Right cardiac atrium (tissue), 5 donors: ENCODE measurements around the gene PRKN. TPM values are rescaled to one million over a fixed set of nuclear protein-coding genes. Genes with fewer than 3 reads are reported as not detected.

Experiments used
- ATAC-seq, 2 donors: fragments of 200-7000 bp; cut with Tn5 transposase; one replicate each; pipeline versions ENCODE4 v1.8.0 to v1.9.1; 2020; ENCODE audit warnings: moderate library complexity in 2 of 2, mild to moderate bottlenecking in 1 of 2
- DNase-seq, 3 donors: peaks; one replicate each; pipeline ENCODE4 v3.0.0-alpha.2; 2020
- H3K27ac ChIP-seq: one replicate; pipeline ENCODE4 v1.5.1; 2013; ENCODE audit warnings: mild to moderate bottlenecking, low read length, control low read depth, moderate library complexity
- H3K27me3 ChIP-seq: one replicate; pipeline ENCODE4 v1.6.1; 2013; ENCODE audit not compliant: control insufficient read depth, insufficient read depth
- H3K4me1 ChIP-seq: one replicate; pipeline ENCODE4 v1.6.1; 2013; ENCODE audit warnings: low read length; ENCODE audit not compliant: control insufficient read depth, insufficient read depth
- H3K4me3 ChIP-seq: one replicate; pipeline ENCODE4 v1.5.1; 2013; ENCODE audit warnings: low read length, control low read depth
- H3K9me3 ChIP-seq: one replicate; pipeline ENCODE4 v1.6.1; 2013; ENCODE audit warnings: low read length; ENCODE audit not compliant: control insufficient read depth
- WGBS: extraction: QIAGEN DNeasy Blood & Tissue Kit; methylation state at CpG from one replicate; pipeline ENCODE4 v1.1.7; 2013; 5-methylcytosine and 5-hydroxymethylcytosine counted together
- intact Hi-C, 4 donors: fragments of 100-400 bp; cut with DNase I; formaldehyde crosslinking; loops; one replicate each; pipeline versions ENCODE4 v1.11.0 to v1.14.0; 2022 to 2023
- polyA plus RNA-seq: library from polyadenylated mRNA; stranded (reverse); fragments of 200-250 nt; gene quantifications from one replicate; pipeline ENCODE4 v1.2.3, GENCODE V29; 2013
- total RNA-seq, 4 donors: library from RNA; stranded (reverse); fragmentation: NEBNext Ultra II Directional; extraction: Animal tissue kit (Norgen Biotek cat#: 25700); gene quantifications; one replicate each; pipeline ENCODE4 v1.2.1, GENCODE V29; 2021
- donor health status: healthy with polysubstance abuse.
- donor health status: DM: no; HTN: yes; CAD: no.
- donor health status: DM: no; HTN: no; CAD: no.
- donor health status: DM: no; HTN: yes; CAD: no; lungs with severe emphysema.
- donor health status: DM: yes; HTN: yes; CAD: no.

The PRKN gene
- total and polyA plus RNA-seq, 5 donors: 9.6 to 33.0 (median 24.8) TPM

GRCh38 chr6:161676586-161676985 is 1051.0 kb downstream of the PRKN start:
- DNase-seq (no peak), ATAC-seq (no peak)
- WGBS: 97% methylated on average over 3 of the region's 3 CpGs
- Histone ChIP-seq H3K27ac (no peak overlapping the region), H3K4me1 (no peaks in the 10 kb centered on the region), H3K9me3 (no peaks in the 10 kb centered on the region), H3K4me3 (no peak overlapping the region), H3K27me3 (no peaks in the 10 kb centered on the region)
- intact Hi-C loops: no loop called here

GRCh38 chr6:161674930-161675682 is 1052.5 kb downstream of the PRKN start:
- 93% methylated on average over 10 of the region's 10 CpGs for WGBS
- Histone ChIP-seq H3K4me1 (no peaks in the 10 kb centered on the region), H3K9me3 (no peaks in the 10 kb centered on the region), H3K4me3 (no peak overlapping the region), H3K27me3 (no peaks in the 10 kb centered on the region), H3K27ac (no peak overlapping the region)
- DNase-seq (no peak), ATAC-seq (no peak)
- intact Hi-C loops: no loop called here

DNA sequence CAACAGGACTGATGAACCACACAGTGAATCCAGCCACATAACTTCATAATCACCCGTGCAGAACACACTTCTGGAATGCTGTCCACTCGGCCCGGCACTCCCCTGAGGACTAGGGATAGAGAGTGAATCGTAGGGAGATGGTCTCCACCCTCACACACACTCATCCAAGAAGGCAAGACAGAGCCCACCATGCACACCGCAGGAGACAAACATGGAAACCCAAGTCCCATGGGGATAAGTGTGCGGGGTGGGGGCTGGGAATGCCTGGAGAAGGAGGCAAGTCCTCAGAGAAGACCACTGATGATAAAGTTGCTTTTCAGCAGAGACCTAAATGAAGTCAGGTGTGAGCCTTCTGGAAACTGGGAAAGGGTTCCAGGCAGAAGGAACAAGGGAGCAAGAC is 1054.5 kb downstream of the PRKN start:
- Histone ChIP-seq H3K4me1 (no peaks in the 10 kb centered on the region), H3K27ac (no peak overlapping the region), H3K4me3 (no peak overlapping the region), H3K9me3 (no peaks in the 10 kb centered on the region), H3K27me3 (no peaks in the 10 kb centered on the region)
- intact Hi-C loops: no loop called here
- ATAC-seq (no peak), DNase-seq (no peak)
- 89% methylated on average over 6 of the region's 6 CpGs for WGBS

GRCh38 chr6:161671117-161671516 is 1056.4 kb downstream of the PRKN start:
- no peak for ATAC-seq
- DNase-seq: no peak
- Histone ChIP-seq H3K4me3 (no peak overlapping the region), H3K27me3 (no peaks in the 10 kb centered on the region), H3K9me3 (no peaks in the 10 kb centered on the region), H3K4me1 (no peaks in the 10 kb centered on the region), H3K27ac (no peak overlapping the region)
- 86% methylated on average over 9 of the region's 9 CpGs for WGBS
- intact Hi-C loops: no loop called here

- H3K4me1 ChIP-seq: no peaks in the 10 kb centered on the region
- no peak overlapping the region for H3K27ac ChIP-seq
- ATAC-seq: no peak
- no peak overlapping the region for H3K4me3 ChIP-seq
- DNase-seq: no peak
- 86% methylated on average over 2 of the region's 2 CpGs for WGBS
- no peaks in the 10 kb centered on the region for H3K9me3 ChIP-seq
- no peaks in the 10 kb centered on the region for H3K27me3 ChIP-seq
- intact Hi-C loops: no loop called here
These were observed 1058.9 kb downstream of the PRKN start for GRCh38 chr6:161668665-161669064.

DNA sequence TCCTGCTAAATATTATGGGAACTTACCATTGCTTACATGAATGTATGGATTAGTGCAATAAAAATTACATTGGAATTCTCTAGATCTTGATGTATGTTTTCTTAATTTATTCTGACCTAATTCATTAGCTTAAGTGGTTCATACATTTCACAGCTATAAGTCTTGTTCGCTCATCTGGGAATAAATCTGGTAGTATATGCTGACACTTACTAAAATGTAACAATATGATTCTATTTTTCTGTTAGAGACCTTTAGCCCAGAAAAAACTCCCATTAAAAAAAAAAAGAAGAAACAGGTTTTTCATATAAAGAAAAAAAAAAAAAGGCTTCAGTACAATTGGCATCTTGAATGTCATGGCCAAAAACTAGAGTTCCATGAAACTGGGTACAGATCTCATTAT is 1059.6 kb downstream of the PRKN start:
- ATAC-seq (no peak), DNase-seq (no peak)
- intact Hi-C loops: no loop called here
- WGBS: 96% methylated on average over 1 of the region's 1 CpG
- H3K4me3 ChIP-seq: no peak overlapping the region
- no peak overlapping the region for H3K27ac ChIP-seq
- no peaks in the 10 kb centered on the region for H3K4me1 ChIP-seq
- no peaks in the 10 kb centered on the region for H3K27me3 ChIP-seq
- no peaks in the 10 kb centered on the region for H3K9me3 ChIP-seq

DNA sequence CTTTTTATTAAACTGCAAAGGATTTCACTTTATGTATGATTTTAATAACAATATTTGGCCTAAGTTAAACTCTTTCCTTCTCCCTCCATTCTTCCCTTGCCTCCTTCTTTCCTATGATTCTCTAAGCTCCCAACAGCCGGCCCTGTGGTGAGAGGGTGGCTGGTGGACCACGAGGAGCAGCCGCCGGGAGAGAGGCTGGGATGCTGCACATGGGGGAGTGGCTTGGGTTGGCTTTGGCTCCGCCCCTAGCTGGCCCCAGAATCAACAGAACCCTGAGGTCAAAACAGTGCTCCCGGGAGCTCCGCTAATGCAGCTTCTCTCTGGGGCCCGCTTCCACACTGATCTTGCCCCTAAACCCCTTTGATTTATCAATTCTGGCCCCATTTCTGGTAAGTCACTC is 1063.9 kb downstream of the PRKN start:
- no peaks in the 10 kb centered on the region for H3K4me1 ChIP-seq
- DNase-seq (no peak), ATAC-seq (no peak)
- H3K4me3 ChIP-seq: no peak overlapping the region
- no peaks in the 10 kb centered on the region for H3K27me3 ChIP-seq
- H3K9me3 ChIP-seq: no peaks in the 10 kb centered on the region
- WGBS: 97% methylated on average over 8 of the region's 8 CpGs
- intact Hi-C loops: no loop called here
- H3K27ac ChIP-seq: no peak overlapping the region

GRCh38 chr6:161660666-161661571 is 1066.6 kb downstream of the PRKN start:
- H3K4me3 ChIP-seq: no peak overlapping the region
- intact Hi-C loops: no loop called here
- no peaks in the 10 kb centered on the region for H3K4me1 ChIP-seq
- H3K27ac ChIP-seq: no peak overlapping the region
- H3K27me3 ChIP-seq: no peaks in the 10 kb centered on the region
- no peak for DNase-seq
- 93% methylated on average over 10 of the region's 10 CpGs for WGBS
- ATAC-seq: no peak
- no peaks in the 10 kb centered on the region for H3K9me3 ChIP-seq

DNA sequence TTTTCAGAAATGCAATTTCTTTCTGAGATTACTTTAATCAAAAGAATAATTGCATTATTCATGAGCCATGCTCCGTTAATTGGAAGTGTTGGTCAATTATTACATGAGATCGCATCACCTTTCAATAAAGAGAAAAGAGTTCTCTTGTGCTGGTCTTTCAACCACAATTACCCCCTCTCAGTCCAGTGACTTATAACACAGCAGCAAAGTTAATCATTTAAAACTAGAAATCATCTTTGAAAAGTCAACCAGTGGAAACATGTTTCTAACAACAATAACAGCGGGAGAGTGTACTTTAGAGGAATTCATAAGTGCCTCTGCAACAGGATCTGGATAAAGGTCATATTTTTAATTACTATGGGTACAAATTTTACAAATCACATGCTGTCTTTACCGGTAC is 1069.4 kb downstream of the PRKN start:
- no peak for DNase-seq
- Histone ChIP-seq H3K27ac (no peak overlapping the region), H3K9me3 (no peaks in the 10 kb centered on the region), H3K27me3 (no peaks in the 10 kb centered on the region), H3K4me1 (no peaks in the 10 kb centered on the region), H3K4me3 (no peak overlapping the region)
- ATAC-seq: no peak
- WGBS: 81% methylated on average over 4 of the region's 4 CpGs
- intact Hi-C loops: no loop called here

- no peaks in the 10 kb centered on the region for H3K27me3 ChIP-seq
- H3K4me1 ChIP-seq: no peaks in the 10 kb centered on the region
- intact Hi-C loops: no loop called here
- DNase-seq (no peak), ATAC-seq (no peak)
- WGBS: 83% methylated on average over 6 of the region's 6 CpGs
- no peak overlapping the region for H3K4me3 ChIP-seq
- peaks cover 3% of the 10 kb centered on the region for H3K9me3 ChIP-seq
- H3K27ac ChIP-seq: no peak overlapping the region
These were observed 1073.4 kb downstream of the PRKN start for GRCh38 chr6:161654209-161654608.

DNA sequence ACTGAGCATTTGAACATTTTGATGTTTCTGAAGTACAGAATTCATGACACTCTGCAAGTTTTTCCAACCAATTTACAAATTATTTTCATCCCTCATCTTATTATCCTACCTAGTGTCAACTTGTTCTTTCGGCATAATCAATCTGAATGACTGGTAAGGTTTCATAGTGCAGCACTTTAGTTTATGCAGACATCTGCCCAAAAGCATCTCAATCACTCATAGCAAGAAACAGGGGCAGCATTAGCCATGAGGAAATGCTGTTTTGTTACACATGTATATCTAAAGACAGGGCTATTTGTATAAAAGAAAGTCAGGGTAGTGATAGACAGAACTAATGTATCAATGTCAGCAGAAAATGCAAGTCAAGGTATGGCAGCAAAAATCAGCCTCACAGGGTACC is 1075.6 kb downstream of the PRKN start:
- no peaks in the 10 kb centered on the region for H3K4me1 ChIP-seq
- H3K27me3 ChIP-seq: no peaks in the 10 kb centered on the region
- H3K27ac ChIP-seq: no peak overlapping the region
- H3K9me3 ChIP-seq: peaks cover 3% of the 10 kb centered on the region
- ATAC-seq (no peak), DNase-seq (no peak)
- intact Hi-C loops: no loop called here
- 90% methylated on average over 1 of the region's 1 CpG for WGBS
- H3K4me3 ChIP-seq: no peak overlapping the region
